ENCODE data around the gene MUSTN1.

GRCh38 chr3:52820736-52821135, 14.1 kb downstream of the MUSTN1 start:
- peak; percentile 88 for TF ChIP-seq CTCF (IDR thresholded peaks at IDR 0.05)
- no peak for TF ChIP-seq ZFX (IDR thresholded peaks at IDR 0.05; ENCODE audit: borderline replicate concordance)
